Measurements from ENCODE around the gene FN3KRP.

- TF ChIP-seq CTCF (IDR thresholded peaks at IDR 0.05) (no peak), POLR2A (IDR thresholded peaks at IDR 0.05; ENCODE audit: low read depth) (no peak)
Observed at GRCh38 chr17:82679586-82680465, 36.7 kb upstream of the FN3KRP start.

Measured in esophagus muscularis mucosa (tissue), 3 donors.